HG03175 (cell line): Measurements from ENCODE around the gene USP9X.
A peak's percentile ranks its signal among the peaks of the same experiment; 100 is the strongest.
"Not testable (repeated sequence)": the region's sequence is repeated elsewhere in the genome, so short reads cannot be mapped to it uniquely, and the experiment has no call there.

Source experiments
- ATAC-seq: cut with Tn5 transposase; IDR thresholded peaks from one replicate; pipeline ENCODE4 v1.9.1; 2021; ENCODE audit warnings: mild to moderate bottlenecking, moderate library complexity; ENCODE audit not compliant: unreplicated experiment

USP9X gene, protein sequence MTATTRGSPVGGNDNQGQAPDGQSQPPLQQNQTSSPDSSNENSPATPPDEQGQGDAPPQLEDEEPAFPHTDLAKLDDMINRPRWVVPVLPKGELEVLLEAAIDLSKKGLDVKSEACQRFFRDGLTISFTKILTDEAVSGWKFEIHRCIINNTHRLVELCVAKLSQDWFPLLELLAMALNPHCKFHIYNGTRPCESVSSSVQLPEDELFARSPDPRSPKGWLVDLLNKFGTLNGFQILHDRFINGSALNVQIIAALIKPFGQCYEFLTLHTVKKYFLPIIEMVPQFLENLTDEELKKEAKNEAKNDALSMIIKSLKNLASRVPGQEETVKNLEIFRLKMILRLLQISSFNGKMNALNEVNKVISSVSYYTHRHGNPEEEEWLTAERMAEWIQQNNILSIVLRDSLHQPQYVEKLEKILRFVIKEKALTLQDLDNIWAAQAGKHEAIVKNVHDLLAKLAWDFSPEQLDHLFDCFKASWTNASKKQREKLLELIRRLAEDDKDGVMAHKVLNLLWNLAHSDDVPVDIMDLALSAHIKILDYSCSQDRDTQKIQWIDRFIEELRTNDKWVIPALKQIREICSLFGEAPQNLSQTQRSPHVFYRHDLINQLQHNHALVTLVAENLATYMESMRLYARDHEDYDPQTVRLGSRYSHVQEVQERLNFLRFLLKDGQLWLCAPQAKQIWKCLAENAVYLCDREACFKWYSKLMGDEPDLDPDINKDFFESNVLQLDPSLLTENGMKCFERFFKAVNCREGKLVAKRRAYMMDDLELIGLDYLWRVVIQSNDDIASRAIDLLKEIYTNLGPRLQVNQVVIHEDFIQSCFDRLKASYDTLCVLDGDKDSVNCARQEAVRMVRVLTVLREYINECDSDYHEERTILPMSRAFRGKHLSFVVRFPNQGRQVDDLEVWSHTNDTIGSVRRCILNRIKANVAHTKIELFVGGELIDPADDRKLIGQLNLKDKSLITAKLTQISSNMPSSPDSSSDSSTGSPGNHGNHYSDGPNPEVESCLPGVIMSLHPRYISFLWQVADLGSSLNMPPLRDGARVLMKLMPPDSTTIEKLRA (N-terminal part only)

DNA sequence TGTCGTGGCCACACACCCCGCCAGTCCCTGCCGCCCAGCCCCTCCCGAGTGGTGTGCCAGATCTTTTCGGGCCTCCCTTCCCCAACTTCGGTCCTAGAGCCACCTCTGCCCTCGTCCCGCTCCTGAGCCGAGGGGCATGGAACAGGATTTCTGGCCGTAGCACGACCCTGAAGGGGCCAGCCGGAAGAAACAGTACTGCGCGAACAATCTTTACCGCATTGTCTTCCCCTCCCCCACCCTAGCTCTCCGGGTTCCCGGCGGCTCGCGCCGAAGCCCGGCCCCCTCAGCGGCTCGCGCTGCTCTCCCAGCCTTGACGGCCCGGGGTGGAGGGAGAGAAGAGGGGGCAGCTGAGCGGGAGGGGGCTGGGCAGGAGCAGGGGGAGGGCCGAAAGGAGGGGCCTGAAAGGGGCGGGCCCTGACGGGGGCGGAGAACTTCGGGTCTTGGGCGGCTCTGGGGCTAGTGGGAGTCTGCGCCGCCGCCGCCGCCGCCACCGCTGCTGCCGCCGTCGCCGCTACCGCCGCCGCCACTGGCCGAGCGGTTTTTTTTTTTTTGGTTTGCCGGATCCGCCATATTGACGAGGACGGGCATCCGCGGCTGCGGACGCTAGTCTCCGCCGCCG, at the start of gene USP9X:
USP9X (plus strand) TSS at position 553 of the 619 bp plus-strand sequence. CDS start 38,184 bp downstream, outside the sequence.
- peak; percentile 55 for ATAC-seq

DNA sequence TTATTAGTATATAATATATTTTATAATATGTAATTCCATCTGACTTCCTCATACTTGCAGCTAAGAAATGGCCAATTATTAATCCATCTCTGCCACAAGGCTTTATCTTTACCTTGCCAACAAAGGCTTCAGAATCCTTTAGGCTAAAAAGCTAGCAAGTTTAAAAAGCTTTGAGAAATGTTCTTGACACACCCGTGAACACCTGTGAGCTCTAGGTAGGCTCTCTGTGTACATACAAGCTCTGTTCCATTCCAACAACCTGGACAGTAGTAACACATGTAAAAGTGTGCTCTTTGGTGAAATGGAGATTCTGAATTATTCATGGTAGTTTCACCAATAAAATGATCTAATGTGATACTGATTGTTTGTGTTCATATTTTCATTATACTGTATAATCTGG, 49.7 kb upstream of the USP9X start:
- ATAC-seq: no peak

DNA sequence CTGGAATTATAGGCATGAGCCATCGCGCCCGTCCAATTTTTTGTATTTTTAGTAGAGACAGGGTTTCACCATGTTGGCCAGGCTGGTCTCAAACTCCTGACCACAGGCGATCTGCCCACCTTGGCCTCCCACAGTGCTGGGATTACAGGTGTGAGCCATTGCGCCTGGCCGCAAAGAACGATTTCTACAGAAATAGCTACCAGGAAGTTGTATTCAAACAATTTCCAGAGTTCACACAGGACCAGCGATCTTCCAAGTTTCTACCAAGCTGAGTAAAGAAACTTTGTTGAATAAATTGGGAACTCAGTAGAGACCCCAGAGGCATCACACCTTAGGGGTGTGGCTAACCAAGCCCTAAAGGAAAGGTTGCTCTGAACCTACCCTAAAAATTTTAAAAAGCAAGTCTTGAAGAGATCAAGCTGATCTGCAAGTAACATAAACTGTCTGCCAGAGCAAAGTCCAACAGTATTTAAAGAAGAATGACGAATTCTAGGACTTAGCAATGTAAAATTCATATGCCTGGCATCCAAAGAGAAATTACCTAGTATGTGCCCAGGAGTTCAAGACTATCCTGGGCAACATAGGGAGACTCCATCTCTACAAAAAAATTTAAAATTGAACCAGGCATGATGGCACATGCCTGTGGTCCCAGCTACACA, 48.4 kb upstream of the USP9X start:
- no peak for ATAC-seq

DNA sequence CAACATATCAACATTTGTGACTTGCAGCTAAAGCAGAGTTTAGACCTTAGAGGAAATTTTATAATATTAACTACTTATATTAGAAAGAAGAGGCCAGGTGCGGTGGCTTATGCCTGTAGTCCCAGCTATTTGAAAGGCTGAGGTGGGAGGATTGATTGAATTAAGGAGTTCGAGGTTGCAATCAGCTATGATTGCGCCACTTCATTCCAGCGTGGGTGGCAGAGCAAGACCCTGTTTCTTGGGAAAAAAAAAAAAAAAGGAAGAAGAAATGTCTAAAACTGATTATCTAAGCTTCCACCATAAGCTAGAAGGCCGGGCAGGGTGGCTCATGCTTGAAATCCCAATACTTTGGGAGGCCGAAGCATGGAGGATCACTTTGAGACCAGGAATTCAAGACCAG, 42.0 kb upstream of the USP9X start:
- no peak for ATAC-seq

DNA sequence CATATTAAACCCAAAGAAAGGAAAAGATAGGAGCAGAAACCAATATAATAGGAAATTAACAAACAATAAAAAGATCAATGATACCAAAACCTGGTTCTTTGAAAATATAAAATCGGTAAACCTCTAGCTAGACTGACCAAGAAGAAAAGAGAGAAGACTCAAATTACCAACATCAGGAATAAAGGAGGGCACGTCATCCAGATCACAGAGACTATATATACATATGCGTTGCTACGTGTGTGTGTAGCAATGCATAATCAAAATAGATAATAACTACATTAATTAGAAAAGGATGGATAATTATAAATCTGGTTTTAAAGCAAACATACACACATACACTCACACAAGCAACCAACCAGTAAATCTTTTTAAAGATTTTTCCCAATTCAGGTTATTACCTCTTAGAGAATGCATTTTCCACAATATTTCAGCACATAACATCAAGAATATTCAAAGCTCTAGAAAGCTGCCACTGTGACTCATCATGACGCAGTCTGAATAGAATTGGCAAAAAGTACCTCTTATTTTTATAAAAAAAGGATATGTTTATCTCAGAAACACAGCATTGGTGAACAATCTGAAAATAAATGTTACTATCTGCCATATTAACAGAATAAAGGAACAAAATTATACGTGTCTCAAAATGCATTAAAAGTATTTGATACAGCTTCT, 41.4 kb upstream of the USP9X start:
- no peak for ATAC-seq

DNA sequence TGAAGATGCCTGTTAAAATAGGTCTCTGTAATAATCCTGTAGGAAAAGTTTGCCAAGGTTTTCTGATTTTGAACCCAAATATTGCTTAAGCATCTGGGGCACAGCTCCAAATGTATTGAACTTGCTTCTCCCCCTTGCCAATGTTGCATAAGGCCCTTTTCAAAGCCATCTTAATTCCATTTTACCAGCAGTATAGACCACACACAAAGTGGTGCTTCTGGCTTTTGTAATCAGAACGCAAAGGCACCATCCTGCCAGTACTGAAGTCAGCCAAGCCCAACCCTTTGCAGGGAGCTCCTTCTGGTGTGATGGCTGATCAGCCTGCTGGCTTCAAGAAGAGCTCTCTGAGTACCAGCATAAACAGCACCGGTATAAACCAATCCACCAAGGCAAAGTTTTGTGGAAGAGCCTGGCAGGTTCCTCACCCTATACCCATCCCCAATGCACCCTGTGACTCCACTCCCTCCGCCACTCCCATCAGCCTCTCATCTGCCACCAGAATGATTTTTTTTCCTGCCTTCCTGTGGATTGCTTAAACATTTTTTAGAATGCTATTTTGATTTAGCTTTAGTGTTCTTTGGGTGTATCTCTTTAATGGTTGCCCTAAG, 39.2 kb upstream of the USP9X start:
- no peak for ATAC-seq

DNA sequence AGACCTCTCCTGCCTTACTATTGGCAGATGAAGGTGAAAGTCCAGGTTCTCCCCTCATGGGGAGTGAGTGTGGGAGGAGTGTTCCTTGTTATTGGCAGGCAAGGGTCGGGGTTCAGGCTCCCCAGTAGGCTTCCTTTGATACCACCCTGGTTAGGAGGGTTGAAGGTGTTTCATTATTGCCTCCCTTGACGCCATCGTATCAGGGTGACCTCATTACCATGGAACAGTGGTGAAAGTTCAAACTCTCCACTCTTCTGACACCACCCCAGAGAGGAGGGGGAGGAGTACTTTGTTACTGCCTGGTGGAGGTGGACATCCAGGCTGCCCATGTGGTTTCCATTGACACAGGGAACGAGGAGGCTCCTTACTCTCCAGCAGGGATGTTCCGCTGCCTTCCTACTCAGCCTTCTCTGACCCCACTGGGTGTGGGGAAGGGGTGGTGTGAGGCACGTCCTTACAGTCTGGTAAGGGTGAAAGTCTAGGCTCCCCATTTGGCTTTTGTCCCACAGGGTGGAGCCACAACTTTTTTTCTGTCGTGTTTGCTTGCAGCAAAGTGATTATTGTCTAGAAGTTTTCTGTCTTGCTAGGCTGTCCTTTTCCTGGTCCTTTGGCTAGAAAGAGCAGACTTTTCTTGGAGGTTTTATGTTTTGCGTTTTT, 37.2 kb upstream of the USP9X start:
- no peak for ATAC-seq

DNA sequence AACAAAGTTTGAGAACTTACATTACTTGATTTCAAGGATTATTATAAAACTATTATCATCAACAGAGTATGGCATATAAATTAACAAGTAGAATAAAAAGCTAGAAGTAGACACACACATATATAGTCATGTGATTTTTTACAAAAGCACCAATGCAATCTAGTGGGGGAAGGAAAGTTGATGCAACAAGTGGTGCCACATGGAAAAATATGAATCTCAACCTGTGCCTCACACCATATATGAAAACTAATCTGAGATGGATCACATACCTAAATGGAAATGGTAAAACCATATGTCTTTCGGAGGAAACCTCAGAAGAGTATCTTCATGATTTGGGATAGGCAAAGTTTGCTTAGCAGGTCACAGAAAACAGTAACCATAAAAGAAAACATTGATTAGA, 34.9 kb upstream of the USP9X start:
- ATAC-seq: no peak

DNA sequence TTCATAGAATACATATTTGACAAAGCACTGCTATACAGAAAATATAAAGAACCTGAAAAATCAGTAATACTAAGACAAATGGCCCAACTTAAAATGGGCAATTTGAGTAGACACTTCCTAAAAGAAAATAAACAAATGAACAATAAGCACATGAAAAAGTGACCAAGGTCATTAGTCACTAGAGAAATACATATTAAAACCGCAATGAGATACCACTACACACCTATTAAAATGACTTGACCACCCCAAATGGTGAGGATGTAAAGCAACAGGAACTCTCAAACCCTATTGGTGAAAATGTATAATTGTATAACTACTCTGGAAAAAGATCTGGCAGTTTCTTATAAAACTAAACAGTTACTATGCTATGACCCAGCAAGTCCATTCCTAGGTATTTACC, 34.0 kb upstream of the USP9X start:
- no peak for ATAC-seq

DNA sequence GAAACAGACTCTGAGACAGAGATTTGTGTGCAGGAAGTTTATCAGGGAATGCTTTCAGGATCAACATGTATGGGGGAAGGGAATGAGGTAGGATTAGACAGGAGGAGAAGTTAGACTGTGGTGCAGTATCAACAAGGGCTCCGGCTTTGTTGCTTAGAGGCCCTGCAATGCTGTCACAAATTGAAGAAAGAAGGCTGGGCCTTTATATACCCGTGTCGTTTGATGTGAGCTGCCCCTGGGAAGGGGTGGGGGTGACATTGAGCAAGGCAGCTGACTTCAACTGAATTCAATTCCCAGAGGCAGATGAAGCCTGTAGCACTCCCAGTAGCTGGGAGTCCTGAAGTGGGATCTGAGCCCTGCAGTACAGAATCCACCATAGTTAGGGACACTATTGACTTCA, 29.5 kb upstream of the USP9X start:
- no peak for ATAC-seq

DNA sequence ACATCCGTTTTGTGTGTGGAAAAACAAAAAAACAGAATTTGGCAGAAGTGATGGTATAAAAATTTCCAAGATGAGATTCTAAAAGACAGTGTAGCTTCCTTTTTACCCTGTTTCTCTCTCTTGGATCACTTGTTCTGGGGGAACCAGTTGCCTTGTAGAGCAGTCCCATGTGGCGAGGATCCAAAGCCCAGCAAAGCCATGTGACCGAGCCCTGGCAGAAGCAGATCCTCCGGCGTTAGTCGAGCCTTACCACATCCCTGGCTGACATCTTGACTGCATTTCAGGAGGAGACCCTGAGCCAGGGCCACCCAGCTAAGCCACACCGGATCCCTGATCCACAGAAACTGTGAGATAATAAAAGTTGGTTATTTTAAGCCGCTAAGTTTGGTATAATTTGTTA, 22.0 kb upstream of the USP9X start:
- ATAC-seq: not testable (repeated sequence)

DNA sequence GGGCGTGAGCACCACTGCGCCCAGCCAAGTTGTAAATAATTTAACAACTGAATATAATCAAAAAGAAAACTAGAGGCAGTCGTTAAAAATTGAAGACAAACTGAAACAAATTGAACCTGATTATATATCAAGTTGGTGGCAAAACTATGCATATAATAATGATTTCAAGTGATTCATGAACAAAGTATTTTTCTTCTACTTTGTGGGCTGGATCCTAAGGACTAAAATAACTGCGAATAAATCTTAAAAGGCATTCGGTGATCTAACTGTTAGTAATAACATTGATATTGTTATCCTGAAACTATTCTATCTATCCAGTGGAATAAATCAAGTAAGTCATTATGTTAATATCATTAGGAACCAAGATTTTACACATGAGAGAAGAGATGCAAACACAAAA, 21.2 kb upstream of the USP9X start:
- no peak for ATAC-seq

DNA sequence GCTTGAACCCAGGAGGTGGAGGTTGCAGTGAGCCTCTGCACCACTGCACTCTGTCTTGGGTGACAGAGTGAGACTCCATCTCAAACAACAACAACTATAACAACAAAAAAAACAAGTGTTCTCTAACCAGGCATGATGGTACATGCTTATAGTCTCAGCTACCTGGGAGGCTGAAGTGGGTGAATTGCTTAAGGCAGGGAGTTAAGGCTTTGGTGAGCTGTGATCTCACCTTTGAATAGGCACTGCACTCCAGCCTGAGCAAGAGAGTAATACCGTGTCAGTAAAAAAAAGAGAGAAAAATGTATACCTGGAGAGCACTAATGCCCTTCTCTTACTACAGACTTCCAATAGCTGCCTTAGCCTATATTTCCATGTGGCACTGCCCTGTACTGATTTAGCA, 18.9 kb upstream of the USP9X start:
- ATAC-seq: no peak

DNA sequence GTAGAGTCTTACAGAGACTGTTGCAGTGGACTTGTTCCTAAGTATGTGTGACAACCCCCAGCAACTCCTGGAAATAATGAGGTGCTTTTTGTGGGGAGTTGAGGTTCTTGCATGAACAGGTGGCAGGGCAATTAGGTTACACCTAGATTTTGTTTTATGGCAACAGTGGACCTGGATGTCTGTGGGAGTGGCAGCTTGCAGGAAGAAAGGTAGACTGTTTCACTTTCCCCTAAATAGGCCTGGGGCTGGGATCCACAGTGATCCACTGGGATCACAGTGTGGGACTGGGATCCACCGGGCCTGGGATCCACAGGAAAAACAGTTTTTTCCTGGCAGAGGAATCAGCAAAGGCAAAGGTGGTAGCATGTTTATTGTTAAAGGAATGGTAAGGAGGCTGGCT, 18.3 kb upstream of the USP9X start:
- ATAC-seq: no peak

DNA sequence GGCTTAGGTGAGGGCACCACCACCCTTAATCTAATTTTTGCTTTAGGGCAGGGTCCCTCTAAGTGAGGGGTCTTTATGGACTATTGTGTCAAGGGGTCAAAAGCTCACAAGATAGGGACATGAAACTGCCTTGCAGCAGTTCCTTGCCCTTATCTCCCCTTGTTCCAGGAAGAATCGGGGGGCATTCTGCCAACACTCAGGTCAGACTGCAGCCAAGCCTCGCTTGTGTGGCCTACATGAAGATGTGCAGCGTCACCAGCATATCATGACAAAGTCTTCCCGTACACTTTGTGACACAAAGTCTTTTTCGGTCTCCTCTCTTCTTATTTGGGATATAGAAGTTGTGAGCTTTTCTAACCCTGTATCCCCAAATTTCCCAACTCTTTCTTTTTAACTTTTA, 17.5 kb upstream of the USP9X start:
- no peak for ATAC-seq

DNA sequence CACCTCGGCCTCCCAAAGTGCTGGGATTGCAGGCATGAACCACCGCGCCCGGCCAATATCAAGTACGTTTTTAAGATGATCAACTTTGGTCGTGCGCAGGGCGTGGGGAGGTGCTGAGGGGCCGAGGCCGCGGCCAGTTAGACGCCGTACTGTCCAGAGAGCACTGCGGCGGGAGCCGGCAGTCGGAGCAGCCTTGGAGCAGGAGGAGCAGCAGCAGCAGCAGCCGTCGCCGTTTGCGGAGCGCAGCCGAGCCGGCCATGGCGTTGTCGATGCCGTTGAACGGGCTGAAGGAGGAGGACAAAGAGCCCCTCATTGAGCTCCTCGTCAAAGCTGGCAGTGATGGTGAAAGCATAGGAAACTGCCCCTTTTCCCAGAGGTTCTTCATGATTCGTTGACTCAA, 8.5 kb upstream of the USP9X start:
- no peak for ATAC-seq

DNA sequence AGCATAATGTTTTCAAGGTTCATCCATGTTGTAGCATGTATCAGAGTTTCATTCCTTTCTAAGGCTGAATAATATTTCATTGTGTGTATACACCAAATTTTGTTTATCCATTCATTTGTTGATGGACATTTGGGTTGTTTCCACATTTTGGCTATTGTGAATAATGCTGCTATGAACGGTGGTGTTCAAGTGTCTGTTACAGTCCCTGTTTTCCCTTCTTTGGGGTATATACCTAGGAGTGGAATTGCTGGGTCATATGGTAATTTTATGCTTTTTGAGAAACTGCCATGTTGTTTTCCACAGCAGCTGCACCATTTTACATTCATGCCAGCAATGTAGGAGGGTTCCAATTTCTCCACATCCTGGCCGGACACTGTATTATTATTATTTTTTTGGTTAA, 3.4 kb upstream of the USP9X start:
- ATAC-seq: no peak

DNA sequence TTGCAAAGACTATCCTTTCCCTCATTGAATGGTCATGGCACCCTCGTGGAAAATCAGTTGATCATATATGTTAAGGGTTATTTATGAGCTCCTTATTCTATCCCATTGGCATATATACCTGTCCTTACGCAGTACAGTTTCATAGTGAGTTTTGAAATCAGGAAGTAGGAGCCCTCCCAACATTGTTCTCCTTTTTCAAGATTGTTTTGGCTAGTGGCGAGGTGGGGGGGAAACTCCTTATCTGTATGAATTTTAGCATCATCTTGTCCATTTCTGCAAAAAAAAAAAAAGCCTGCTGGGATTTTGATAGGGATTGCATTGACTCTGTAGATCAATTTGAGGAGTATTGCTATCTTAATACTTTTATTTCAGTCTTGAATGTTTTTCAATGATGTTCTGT, 2.5 kb upstream of the USP9X start:
- ATAC-seq: no peak
